Stimulated activated CD4-positive, alpha-beta T cell treated with anti-CD3 and anti-CD28 coated beads, TNF-alpha, amount 100 ng/mL, for 48 hours (primary cell): Measurements from ENCODE around the gene KIF14.

Source experiments
- DNase-seq, 3 donors: peaks; one replicate each; pipeline ENCODE4 v3.0.0-alpha.2; 2020; ENCODE audit warnings: low read depth in 3 of 3

Gene KIF14, protein sequence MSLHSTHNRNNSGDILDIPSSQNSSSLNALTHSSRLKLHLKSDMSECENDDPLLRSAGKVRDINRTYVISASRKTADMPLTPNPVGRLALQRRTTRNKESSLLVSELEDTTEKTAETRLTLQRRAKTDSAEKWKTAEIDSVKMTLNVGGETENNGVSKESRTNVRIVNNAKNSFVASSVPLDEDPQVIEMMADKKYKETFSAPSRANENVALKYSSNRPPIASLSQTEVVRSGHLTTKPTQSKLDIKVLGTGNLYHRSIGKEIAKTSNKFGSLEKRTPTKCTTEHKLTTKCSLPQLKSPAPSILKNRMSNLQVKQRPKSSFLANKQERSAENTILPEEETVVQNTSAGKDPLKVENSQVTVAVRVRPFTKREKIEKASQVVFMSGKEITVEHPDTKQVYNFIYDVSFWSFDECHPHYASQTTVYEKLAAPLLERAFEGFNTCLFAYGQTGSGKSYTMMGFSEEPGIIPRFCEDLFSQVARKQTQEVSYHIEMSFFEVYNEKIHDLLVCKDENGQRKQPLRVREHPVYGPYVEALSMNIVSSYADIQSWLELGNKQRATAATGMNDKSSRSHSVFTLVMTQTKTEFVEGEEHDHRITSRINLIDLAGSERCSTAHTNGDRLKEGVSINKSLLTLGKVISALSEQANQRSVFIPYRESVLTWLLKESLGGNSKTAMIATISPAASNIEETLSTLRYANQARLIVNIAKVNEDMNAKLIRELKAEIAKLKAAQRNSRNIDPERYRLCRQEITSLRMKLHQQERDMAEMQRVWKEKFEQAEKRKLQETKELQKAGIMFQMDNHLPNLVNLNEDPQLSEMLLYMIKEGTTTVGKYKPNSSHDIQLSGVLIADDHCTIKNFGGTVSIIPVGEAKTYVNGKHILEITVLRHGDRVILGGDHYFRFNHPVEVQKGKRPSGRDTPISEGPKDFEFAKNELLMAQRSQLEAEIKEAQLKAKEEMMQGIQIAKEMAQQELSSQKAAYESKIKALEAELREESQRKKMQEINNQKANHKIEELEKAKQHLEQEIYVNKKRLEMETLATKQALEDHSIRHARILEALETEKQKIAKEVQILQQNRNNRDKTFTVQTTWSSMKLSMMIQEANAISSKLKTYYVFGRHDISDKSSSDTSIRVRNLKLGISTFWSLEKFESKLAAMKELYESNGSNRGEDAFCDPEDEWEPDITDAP (N-terminal part only)

DNA sequence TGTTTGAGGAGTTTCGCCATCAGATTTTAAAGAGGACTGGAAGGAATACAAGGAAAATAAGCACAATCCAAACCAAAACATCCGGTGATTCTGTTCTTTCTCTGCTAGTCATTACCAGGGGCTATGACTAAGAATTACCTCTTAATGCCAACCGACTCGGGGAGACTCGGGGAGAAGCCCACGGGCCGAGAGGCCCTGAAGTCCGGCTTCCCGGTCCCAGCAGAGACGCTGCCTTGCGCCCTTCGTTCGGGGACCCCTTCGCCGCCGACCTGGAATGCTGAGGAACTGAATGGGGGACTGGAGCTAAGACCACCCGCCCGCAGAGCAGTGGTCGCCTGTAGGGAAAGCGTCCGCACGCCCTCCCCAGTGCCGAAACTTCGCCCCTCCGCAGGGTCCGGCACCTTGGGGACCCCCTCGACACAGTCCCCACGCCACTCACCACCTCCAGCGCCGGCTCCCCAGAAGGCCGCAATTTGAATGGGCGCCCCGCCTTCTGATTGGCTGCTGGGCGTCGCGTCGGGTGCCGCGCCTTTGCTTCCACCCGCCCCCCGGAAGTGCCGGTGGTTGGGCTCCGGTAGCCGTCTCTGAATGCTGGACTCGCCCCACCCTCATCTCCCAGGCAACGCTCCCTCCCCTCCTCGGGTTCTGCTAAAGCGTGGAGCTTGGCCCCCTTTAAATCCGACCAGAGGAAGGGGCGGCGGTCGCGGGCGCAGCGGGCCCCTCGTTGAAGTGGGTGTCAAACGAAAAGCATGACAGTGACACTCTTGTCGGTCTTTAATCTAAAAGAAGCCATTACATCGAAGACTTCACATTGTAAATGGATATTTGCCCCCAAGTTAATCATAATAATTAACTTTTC is at the start of gene KIF14:
KIF14 (minus strand) TSS at position 479 of the 859 bp plus-strand sequence. CDS start 2,028 bp downstream, outside the sequence.
- peak; percentile 81 to 91 (median 88) for DNase-seq

DNA sequence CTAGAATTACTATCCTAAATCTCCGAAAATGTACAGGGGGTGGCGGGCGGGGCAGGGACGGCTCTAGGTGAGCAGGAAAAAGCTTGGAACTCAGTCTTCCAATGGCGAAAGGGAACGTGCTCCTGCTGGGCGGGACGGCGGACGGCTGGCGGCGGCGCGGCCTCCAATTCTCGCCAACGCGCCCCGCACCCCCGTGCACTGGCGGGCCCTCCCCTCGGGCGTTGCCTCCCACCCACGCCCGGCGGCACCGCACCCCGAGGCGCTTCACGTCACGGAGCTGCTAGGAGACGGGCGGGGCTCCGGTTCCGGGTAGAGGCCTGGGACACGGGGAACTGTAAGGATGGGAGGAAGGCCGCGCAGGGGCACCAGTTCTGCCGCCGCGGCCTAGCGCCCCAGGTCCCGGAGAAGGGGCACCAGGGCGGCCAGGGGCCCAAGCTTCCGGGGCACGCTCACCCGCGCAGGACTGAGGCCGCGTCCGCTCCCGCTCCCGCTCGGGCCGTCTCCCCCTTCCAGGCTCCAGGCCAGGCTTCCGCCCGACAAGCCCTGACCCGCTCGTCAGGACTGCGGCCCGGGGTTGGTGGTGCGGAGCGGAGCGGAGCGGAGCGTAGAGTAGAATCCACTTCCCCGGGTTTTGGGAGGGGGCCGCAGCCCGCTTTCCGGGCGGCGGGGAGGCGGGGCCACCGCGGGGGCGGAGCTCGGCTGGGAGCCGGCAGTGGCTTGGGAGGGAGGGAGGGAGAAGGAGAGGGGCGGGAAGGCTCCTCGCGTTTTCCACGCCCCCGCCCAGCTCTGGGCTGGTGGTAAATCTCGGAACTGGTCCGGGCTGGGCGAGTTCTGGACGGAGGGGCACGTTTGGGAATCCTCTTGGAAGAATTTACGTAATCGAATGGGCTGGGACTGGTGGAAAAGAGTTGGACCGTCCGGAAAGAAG is 49.0 kb upstream of the KIF14 start, which contains the start of gene DDX59:
DDX59 (minus strand) TSS at position 594 of the 928 bp plus-strand sequence. CDS start 3,167 bp downstream, outside the sequence.
- peak; percentile 82 to 92 (median 90) for DNase-seq

DNA sequence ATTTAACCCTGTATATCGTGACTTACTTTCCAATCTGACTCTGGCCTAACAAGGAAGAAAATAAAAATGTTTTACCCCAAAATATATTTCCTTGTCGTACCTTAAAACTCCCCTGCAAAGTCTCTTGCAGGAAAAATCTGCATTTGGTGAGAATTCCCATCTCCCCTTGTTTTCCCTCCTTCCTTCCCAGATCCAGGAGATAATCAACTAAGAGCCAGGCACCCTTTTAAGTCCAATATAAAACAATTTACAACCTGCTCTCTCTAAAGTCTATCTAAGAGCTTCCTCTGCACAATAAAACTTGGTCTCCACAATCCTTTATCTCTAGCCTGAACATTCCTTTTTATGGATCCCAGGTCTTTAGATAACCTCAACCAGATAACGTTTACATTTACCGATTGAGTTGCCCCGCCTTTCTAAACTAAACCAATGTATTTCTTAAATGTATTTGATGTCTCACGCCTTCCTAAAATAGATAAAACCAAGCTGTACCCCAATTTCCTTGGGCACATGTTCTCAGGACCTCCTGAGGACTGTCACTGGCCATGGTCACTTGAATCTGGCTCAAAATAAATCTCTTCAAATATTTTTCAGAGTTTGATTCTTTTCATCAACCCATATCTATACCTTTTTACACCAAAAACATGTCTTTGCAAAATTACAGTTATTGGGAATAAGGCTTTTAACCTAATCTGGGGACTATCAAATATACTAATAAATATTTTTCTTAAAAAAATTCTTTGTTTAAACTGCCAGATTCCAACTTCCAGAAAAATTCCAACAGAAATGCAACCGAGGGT is 48.2 kb upstream of the KIF14 start:
- DNase-seq = no peak

DNA sequence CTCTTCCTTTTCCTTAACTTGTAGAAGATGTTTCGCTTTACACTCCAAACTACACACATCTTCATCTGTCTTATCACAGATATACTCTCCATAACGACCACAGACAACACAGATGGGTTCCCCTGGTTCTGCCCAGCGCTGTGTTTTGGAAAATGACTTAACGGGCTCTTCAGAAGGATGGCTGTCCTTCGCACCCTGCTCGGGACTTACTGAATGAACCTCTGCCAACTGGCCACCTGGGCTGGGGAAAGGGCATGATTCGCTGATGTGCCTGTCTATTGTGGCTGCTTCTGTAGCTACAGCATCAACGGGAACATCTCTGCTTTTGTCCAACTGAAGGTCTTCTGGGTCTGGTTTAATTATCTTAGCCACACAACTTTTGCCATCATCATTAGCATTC is 45.8 kb upstream of the KIF14 start:
- no peak for DNase-seq

DNA sequence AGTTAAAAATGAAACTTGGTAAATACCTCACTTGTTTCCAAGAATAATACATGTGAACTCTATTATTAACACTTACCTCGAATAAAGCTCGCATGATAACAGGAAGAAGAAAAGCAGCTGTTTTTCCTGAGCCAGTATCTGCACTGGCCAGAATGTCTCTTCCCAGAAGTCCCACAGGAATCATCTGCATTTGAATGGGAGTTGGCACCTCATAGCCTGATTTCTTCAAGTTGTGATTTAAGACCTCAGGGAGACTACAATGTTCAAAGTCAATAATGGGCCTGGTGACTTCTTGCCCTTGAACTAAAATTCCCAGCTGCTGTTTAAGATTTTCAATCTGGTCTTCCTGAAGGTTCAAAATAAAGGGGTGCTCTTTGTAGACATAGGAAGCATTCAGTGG is 45.3 kb upstream of the KIF14 start:
- no peak for DNase-seq

DNA sequence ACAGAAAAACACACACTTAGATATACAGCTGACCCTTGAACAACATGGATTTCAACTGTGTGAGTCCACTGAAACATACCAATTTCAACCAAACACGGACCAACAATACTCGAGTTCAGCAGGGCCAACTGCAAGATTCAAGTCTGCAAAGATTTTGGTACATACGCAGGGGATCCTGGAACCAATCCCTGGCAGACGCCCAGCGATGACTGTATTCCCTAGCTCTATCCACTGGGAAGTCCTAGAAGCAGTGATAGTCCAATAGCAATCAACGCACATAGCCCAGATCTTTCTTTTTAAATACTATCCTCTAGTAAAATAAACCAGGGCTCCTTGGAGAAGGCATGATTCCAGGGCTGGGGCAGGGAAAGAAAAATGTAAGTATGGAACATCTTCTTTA is 40.2 kb upstream of the KIF14 start:
- no peak for DNase-seq

DNA sequence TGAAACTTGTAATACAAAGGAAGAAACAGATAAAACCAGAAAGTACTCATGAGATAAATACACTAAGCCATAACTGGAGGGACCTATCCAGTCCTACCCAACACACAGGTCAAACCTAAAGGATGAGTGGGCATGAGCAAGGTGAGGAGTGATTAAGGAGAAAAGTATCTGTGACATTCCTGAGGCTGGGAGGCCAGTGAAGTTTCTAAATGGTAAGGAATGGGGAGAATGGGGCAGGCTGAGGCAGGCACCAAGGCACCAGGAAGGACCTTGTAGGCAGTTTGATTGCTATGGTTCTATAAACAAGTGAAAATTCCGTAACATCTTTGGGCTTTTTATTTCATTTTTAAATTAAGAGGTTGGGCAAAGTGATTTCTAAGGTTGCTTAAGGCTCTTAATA is 38.7 kb upstream of the KIF14 start:
- no peak for DNase-seq

DNA sequence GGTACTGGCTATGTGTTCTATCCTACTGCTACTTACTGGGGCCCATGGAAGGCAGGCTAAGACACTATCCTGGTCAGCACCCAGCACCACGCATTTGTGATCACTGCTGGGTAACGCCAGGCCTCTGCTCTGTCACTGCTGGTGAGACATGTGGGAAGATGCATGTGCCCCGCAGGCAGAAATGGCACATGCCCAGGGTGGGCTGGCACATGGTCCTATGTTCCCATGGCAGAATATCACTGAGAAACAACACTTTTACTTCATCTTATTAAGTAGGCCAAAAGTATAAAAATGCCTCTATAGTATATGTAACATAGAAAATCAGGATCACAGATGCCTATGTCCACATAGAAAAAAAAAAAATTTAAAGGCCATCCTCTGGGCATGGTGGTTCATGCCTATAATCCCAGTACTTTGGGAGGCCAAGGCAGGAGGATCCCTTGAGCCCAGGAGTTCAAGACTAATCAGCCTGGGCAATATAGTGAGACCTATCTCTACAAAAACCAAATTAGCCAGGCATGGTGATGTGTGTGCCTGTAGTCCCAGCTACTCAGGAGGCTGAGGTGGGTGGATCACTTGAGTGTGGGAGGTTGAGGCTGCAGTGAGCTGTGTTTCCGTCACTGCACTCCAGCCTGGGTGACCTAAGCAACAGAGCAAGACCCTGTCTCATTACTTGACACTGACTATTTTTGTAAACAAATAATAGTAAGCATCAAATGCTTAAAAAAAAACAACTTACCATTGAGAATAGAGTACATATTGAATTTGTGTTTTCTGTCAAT is 37.7 kb upstream of the KIF14 start:
- no peak for DNase-seq

DNA sequence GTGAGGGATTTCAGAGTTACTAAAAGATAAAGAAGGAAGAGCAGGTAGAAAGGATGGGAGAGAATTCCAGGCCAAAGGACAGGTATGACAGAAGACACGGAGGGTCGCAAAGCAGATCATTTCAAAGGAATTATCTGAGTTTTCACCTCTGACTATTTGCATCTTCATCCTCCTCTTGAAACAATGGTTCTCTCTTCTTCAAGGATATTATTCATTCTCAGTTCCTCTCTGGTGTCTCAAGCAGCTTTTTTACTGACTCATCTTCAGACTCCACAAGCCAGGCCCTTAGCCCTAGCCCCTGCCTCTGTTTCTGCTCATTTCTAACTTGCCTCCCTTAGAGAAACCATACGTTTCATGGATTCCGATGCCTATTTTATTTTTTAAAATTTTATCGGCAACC is 34.1 kb upstream of the KIF14 start:
- no peak for DNase-seq

DNA sequence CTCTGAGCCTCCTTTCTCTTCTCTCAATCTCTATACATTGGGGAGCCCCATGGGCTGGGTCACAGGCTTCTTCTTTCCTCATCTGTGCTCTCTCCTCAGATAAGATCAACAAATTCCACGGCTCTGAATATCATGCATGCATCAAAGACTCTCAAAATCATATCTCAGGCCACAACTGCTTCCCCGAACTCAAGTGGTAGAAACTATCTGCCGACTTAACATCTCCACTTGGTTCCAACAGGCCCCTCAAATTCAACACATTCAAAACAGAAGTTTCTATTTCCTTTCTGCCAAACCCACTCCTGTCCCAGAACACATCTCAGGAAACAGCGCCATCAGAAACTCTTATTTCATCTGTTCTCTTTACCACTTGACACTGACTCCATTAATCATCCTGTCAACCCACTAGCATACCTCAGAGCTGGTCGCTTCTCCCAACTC is 32.5 kb upstream of the KIF14 start:
- no peak for DNase-seq

DNA sequence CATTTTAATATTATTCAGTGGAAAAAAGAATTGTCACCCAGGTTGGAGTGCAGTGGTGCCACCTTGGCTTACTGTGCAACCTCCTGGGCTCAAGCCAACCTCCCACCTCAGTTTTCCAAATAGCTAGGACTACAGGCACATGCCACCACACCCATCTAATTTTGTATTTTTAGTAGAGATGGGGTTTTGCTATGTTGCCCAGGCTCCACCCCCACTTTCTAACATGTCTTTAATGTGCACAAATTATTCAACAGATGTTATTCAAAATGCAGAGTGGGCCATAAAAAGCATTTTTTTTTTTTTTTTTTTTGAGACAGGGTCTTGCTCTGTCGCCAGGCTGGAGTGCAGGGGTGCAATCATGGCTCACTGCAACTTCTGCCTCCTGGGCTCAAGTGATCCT is 31.8 kb upstream of the KIF14 start:
- DNase-seq = no peak

DNA sequence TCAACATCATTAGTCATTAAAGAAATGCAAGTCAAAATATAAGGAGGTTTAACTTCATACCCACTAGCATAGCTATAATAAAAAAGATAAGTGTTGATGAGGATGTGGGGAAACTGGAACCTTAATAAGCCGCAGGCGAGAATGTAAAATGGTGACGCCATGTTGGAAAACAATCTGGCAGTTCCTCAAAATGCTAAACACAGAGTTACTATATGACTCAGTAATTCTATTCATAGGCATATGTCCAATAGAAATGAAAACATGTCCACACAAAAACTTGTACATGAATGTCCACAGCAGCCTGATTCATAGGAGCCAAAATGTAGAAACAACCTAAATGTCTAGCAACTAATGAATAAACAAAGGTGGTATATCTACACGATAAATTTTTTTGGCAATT is 26.0 kb upstream of the KIF14 start:
- no peak for DNase-seq

DNA sequence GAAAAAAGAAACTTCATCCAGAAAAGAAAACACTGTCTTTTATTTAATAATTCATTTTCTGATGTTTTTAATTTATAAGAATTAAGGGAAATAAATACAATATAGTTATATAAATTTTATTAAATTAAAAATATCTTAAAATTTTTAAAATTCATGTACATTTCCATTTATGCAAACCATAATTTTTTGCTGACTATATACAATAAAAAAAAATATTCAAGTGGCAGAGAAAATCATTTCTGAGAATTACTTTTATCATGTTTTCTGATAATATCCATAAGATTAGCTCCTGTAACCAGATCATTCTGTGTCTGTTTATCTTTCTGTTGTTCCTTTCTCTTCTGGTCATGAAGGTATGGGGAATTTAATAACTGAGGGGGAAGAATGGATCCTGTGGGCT is 23.5 kb upstream of the KIF14 start:
- no peak for DNase-seq

DNA sequence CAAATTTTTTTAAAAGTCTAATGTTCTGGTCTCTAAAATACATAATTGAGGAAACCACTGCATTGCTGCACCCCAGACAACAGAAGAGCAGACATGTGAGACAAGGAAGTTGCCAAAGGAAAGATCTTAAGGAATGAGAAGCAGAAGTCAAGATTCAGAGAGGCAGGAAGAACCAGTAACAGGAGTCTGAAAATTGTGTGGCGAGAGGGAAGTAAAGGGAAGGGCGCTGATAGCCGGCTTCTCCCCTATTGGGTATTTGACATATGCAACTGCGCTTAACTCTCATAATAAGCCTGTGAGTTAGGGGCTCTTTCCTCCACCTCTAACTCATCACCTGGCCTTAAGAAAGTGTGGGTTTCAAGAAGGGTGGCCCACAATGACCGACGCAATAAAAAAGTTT is 21.9 kb upstream of the KIF14 start:
- DNase-seq = no peak

DNA sequence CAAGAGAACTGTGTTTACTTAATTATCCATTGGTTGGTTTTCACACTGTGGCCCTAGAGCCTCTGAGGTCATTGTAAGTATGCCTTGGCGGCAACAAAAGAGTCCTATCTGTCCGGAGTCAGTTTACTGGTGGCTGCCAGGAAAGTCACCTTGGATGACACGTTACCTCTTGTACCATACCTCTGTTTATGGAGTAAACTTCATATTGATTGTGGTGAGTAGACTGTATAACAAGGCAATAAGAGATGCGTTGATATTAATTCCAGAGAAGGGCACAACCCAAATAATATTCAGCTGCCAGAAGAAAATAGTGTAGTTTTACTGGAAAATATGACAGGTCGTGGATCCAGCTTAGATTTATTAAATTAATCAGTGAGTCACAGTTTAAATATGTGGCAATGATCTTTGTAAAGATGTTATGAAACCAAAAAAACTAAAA is 20.4 kb upstream of the KIF14 start:
- no peak for DNase-seq

DNA sequence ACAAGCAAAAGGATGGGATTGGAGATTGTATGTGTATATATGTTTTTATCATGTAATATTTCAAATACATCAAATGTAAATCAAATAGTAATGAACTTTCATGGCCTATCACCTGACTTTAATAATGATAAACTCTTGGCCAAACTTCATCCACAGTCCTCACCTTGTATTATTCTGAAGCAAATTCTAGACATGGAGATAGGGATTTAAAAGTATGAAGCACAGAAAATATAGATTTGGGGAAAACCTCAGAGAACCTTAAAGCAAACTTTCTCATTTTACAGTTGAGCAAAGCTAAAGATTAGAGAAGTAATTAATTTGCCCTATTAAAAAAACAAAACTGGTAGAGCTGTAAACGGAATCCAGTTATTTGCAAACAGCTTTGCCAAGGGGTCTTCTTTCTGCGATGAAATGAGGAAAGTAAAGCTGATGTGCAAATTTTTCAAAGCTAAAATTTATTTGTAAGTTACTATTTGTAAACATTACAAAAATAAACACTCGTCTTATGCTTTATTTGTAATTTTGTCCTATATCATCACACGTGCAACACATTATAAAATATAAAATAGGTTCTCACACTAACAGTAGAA is 19.9 kb upstream of the KIF14 start:
- no peak for DNase-seq

DNA sequence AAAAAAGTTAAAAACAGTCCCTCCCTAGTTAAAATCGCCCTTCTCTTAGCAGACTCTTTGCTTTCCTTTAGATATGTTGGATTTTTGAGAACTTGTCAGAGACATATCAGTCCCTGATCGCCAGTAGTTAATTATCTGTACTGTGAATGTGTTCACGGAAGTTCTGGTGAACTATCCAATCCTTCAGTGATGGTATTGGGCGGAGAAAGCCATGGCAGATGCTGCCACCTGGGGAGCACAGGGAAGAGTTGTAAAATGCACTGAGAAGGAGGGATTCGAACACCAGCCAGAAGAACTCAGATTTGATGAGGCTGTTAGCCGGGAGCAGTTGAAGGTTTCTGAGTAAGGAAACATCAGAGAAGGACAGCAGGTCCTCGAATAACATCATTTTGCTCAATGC is 17.5 kb upstream of the KIF14 start:
- no peak for DNase-seq

DNA sequence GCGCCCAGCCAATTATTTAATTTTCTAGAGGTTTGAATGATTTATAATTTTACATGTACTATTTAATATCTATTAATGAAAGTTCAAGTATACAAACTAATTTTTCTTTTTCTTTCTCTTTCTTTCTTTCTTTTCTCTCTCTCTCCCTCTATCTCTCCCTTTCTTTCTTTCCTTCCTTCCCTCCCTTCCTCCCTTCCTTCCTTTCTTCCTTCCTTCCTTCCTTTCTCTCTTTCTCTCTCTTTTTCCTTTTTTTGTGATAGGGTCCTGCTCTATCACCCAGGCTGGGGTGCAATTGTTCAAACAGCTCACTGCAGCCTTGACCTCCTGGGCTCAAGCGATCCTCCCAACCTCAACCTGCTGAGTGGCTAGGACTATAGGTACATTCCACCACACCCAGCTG is 16.1 kb upstream of the KIF14 start:
- DNase-seq = no peak
